SH-SY5Y (cell line): ENCODE results near the gene TPM4.

Experiments used
- GATA2 ChIP-seq: IDR thresholded peaks from 2 replicates; pipeline ENCODE4 v1.6.1; 2011; ENCODE audit warnings: mild to moderate bottlenecking, low read depth, low read length
- GATA3 ChIP-seq: IDR thresholded peaks from 2 replicates; pipeline ENCODE4 v1.6.1; 2011; ENCODE audit warnings: low read depth, mild to moderate bottlenecking, low read length, moderate library complexity

DNA sequence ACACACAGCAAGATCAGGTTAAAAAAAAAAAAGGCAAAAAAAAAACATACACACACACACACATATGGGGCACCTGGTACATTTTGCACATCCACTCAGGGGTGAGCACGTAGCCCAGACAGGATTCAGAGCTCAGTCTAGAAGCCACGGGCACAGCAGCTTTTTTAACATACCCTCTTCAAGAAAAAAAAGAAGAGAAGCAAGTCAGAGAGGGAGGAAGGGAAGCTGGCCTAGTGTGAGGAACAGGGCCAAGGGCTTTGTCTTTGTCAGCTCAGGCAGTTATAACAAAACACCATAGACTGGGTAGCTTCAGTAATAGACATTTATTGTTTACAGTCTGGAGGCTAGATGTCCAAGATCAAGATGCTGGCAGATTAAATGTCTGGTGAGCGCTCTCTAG is 2.3 kb upstream of the TPM4 start:
- no peak for TF ChIP-seq GATA2
- TF ChIP-seq GATA3, result no peak
